H1 (cell line): ENCODE results near the gene WNK2. TPM values are rescaled to one million over a fixed set of nuclear protein-coding genes. Genes with fewer than 3 reads are reported as not detected.

ENCODE experiments used
- CTCF ChIA-PET: fragments of 300-600 bp; sonication (Branson Sonifier 250); formaldehyde crosslinking; loops from one replicate; lab custom pipeline; 2021; ENCODE audit not compliant: partially characterized antibody; lab: Charles Lee
- POLR2A ChIA-PET: fragments of 300-600 bp; sonication (Branson Sonifier 250); formaldehyde crosslinking; loops from one replicate; lab custom pipeline; 2021; ENCODE audit warnings: inconsistent platforms; ENCODE audit not compliant: partially characterized antibody; lab: Charles Lee
- DNase-seq, 2 experiments: peaks; one replicate each; pipeline versions ENCODE4 v3.0.0 to v3.0.0-alpha.2; 2010 to 2022; ENCODE audit warnings: low spot score in 2 of 2, low read depth in 1 of 2, mixed read lengths in 1 of 2
- FAIRE-seq: peaks from 2 replicates; lab custom pipeline; 2011; peaks lifted over from hg19 to GRCh38; lab: Jason Lieb, UNC
- H2AFZ ChIP-seq: 2 replicates; pipeline ENCODE4 v1.8.1; 2012; ENCODE audit warnings: low read length, inconsistent platforms
- H2AK5ac ChIP-seq: 2 replicates; pipeline ENCODE4 v1.6.1; 2013; ENCODE audit warnings: low read depth, low read length
- H2BK120ac ChIP-seq: replicated peaks from 2 replicates; pipeline ENCODE3; 2013; ENCODE audit warnings: low read depth, low read length, inconsistent platforms
- H2BK12ac ChIP-seq: 2 replicates; pipeline ENCODE4 v1.6.1; 2013; ENCODE audit warnings: low read depth, low read length
- H2BK15ac ChIP-seq: 2 replicates; pipeline ENCODE4 v1.6.1; 2013; ENCODE audit warnings: low read length
- H2BK20ac ChIP-seq: 2 replicates; pipeline ENCODE4 v1.6.1; 2013; ENCODE audit warnings: low read length
- H2BK5ac ChIP-seq: 2 replicates; pipeline ENCODE4 v1.6.1; 2013; ENCODE audit warnings: low read depth, low read length
- H3K14ac ChIP-seq: 2 replicates; pipeline ENCODE4 v1.6.1; 2013; ENCODE audit warnings: inconsistent platforms; ENCODE audit not compliant: insufficient read length
- H3K18ac ChIP-seq: 2 replicates; pipeline ENCODE4 v1.6.1; 2013; ENCODE audit warnings: low read length; ENCODE audit errors: extremely low read depth
- H3K23ac ChIP-seq: 2 replicates; pipeline ENCODE4 v1.6.1; 2013; ENCODE audit warnings: inconsistent platforms; ENCODE audit not compliant: insufficient read length
- H3K23me2 ChIP-seq: 2 replicates; pipeline ENCODE4 v1.6.1; 2013; ENCODE audit warnings: low read depth, low read length
- H3K27ac ChIP-seq: 2 replicates; pipeline ENCODE4 v1.6.1; 2011; ENCODE audit warnings: low read depth, low read length, inconsistent platforms
- H3K27me3 ChIP-seq, 4 experiments: replicated peaks in 1 of 4; 1 replicate in 1 of 4; 2 replicates in 3 of 4; pipeline versions ENCODE4 v1.6.1 to v1.8.1; 2011 to 2013; ENCODE audit warnings: low read length in 3 of 4, mild to moderate bottlenecking in 3 of 4, inconsistent platforms in 2 of 4, mixed read lengths in 2 of 4, moderate library complexity in 1 of 4; ENCODE audit not compliant: control insufficient read depth in 3 of 4, insufficient read depth in 3 of 4; ENCODE audit errors: extremely low read depth in 1 of 4
- H3K36me3 ChIP-seq, 4 experiments: 2 replicates each; pipeline versions ENCODE4 v1.6.1 to v1.8.1; 2011 to 2013; ENCODE audit warnings: mild to moderate bottlenecking in 4 of 4, low read length in 3 of 4, moderate library complexity in 2 of 4, control low read depth in 1 of 4, inconsistent platforms in 1 of 4; ENCODE audit not compliant: insufficient read depth in 4 of 4, control insufficient read depth in 2 of 4
- H3K4ac ChIP-seq: replicated peaks from 2 replicates; pipeline ENCODE3; 2013; ENCODE audit warnings: low read length, low read depth, mixed read lengths, inconsistent platforms; ENCODE audit not compliant: insufficient read length
- H3K4me1 ChIP-seq, 4 experiments: replicated peaks in 1 of 4; 1 replicate in 1 of 4; 2 replicates in 3 of 4; pipeline versions ENCODE4 v1.6.1 to v1.8.1; 2011 to 2013; ENCODE audit warnings: low read length in 3 of 4, inconsistent platforms in 2 of 4, mixed read lengths in 1 of 4; ENCODE audit not compliant: insufficient read depth in 4 of 4, control insufficient read depth in 3 of 4
- H3K4me2 ChIP-seq, 2 experiments: 2 replicates each; pipeline versions ENCODE4 v1.6.1 to v1.8.1; 2011 to 2013; ENCODE audit warnings: low read depth in 2 of 2, low read length in 2 of 2, control low read depth in 1 of 2, inconsistent platforms in 1 of 2, mild to moderate bottlenecking in 1 of 2; ENCODE audit not compliant: insufficient read depth in 1 of 2
- H3K4me3 ChIP-seq, 4 experiments: fragments of 200-600, 300-600 bp in 1 of 4; sonication (generic), shearing (Covaris generic), sonication (Bioruptor Twin) in 1 of 4; 2 replicates each; pipeline versions ENCODE4 v1.5.1 to v1.8.1; 2011 to 2016; ENCODE audit warnings: low read length in 4 of 4, low read depth in 3 of 4, control low read depth in 2 of 4, inconsistent platforms in 2 of 4, mild to moderate bottlenecking in 2 of 4, mixed read lengths in 1 of 4, moderate library complexity in 1 of 4; ENCODE audit not compliant: insufficient read depth in 2 of 4; ENCODE audit errors: extremely low read depth in 1 of 4
- H3K56ac ChIP-seq: replicated peaks from 2 replicates; pipeline ENCODE3; 2013; ENCODE audit warnings: low read depth, mild to moderate bottlenecking, mixed read lengths, low read length, inconsistent platforms; ENCODE audit not compliant: insufficient read length
- H3K79me1 ChIP-seq: 2 replicates; pipeline ENCODE4 v1.6.1; 2013; ENCODE audit warnings: low read depth, low read length, control low read depth
- H3K79me2 ChIP-seq, 2 experiments: 2 replicates each; pipeline versions ENCODE4 v1.6.1 to v1.8.1; 2012 to 2013; ENCODE audit warnings: low read length in 2 of 2, mild to moderate bottlenecking in 2 of 2, inconsistent platforms in 1 of 2; ENCODE audit not compliant: insufficient read depth in 2 of 2, control insufficient read depth in 1 of 2
- H3K9ac ChIP-seq, 4 experiments: replicated peaks in 1 of 4; 1 replicate in 1 of 4; 2 replicates in 3 of 4; pipeline versions ENCODE4 v1.6.1 to v1.8.1; 2011 to 2013; ENCODE audit warnings: low read depth in 3 of 4, low read length in 3 of 4, control low read depth in 2 of 4, mild to moderate bottlenecking in 2 of 4, moderate library complexity in 2 of 4, inconsistent platforms in 1 of 4; ENCODE audit errors: extremely low read depth in 1 of 4
- H3K9me3 ChIP-seq, 2 experiments: 2 replicates each; pipeline versions ENCODE4 v1.6.1 to v1.8.1; 2012 to 2013; ENCODE audit warnings: mild to moderate bottlenecking in 2 of 2, moderate library complexity in 2 of 2, control low read depth in 1 of 2, inconsistent platforms in 1 of 2, low read depth in 1 of 2, low read length in 1 of 2, mixed read lengths in 1 of 2; ENCODE audit not compliant: insufficient read depth in 2 of 2
- H4K20me1 ChIP-seq, 2 experiments: replicated peaks in 1 of 2; 2 replicates each; pipeline versions ENCODE3 to v1.8.1; 2011 to 2013; ENCODE audit warnings: inconsistent platforms in 2 of 2, low read length in 2 of 2, mild to moderate bottlenecking in 1 of 2; ENCODE audit not compliant: insufficient read depth in 2 of 2, control insufficient read depth in 1 of 2
- H4K5ac ChIP-seq: 2 replicates; pipeline ENCODE4 v1.6.1; 2013; ENCODE audit warnings: low read length, low read depth, mixed read lengths, inconsistent platforms; ENCODE audit not compliant: insufficient read length
- H4K8ac ChIP-seq: 2 replicates; pipeline ENCODE4 v1.8.0; 2013; ENCODE audit warnings: mild to moderate bottlenecking, moderate library complexity, low read length, inconsistent platforms; ENCODE audit not compliant: insufficient read depth; ENCODE audit errors: extremely low read depth
- H4K91ac ChIP-seq: replicated peaks from 2 replicates; pipeline ENCODE3; 2013; ENCODE audit warnings: low read length, mixed read lengths, inconsistent platforms; ENCODE audit not compliant: insufficient read length
- EP300 ChIP-seq, 2 experiments: IDR thresholded peaks; 1 replicate in 1 of 2; 2 replicates in 1 of 2; pipeline ENCODE4 v1.6.1; 2011 to 2012; ENCODE audit warnings: low read depth in 2 of 2, low read length in 2 of 2, mild to moderate bottlenecking in 2 of 2, borderline replicate concordance in 1 of 2, inconsistent platforms in 1 of 2, moderate library complexity in 1 of 2
- MAFK ChIP-seq: IDR thresholded peaks from 2 replicates; pipeline ENCODE4 v1.6.1; 2012; ENCODE audit warnings: low read depth, mild to moderate bottlenecking, improper control_type of control experiment, low read length
- PHF8 ChIP-seq: fragments of 200-600 bp; sonication (generic); conservative IDR thresholded peaks from 2 replicates; pipeline ENCODE4 v1.7.1; 2012; ENCODE audit warnings: low read depth, mild to moderate bottlenecking, inconsistent platforms, low read length, moderate library complexity
- WGBS, 2 experiments: shearing (Covaris generic) in 1 of 2; methylation state at CpG; one replicate each; pipeline versions ENCODE4 v1.1.6 to v1.1.7; 2013 to 2015; ENCODE audit warnings: low lambda C conversion rate in 2 of 2, mixed read lengths in 2 of 2, inconsistent platforms in 1 of 2, low coverage in 1 of 2, missing lambda C conversion rate in 1 of 2; ENCODE audit not compliant: insufficient replicate concordance in 2 of 2, insufficient coverage in 1 of 2, insufficient read length in 1 of 2; ENCODE audit errors: extremely low coverage in 1 of 2, missing lambda C conversion rate in 1 of 2; 5-methylcytosine and 5-hydroxymethylcytosine counted together
- polyA plus RNA-seq, 7 experiments: library from polyadenylated mRNA; depleted of rRNA in 3 of 7; stranded (reverse) in 5 of 7; unstranded in 2 of 7; fragments of >200 nt in 5 of 7; fragments of 200-250 nt in 2 of 7; gene quantifications; 1 replicate in 5 of 7; 2 replicates in 1 of 7; 4 replicates in 1 of 7; pipeline versions ENCODE4 v1.2.1 to v1.2.3, GENCODE V29; 2011 to 2013; ENCODE audit warnings: missing spikeins in 2 of 7, mixed read lengths in 2 of 7
- total RNA-seq: library from RNA; stranded (reverse); fragmentation: NEBNext Ultra II Directional; extraction: Animal tissue kit (Norgen Biotek cat#: 25700); gene quantifications from 2 replicates; pipeline ENCODE4 v1.2.1, GENCODE V29; 2021

The WNK2 gene
- total and polyA plus RNA-seq, 2 of the 8 experiments (the other 6 are each of a cell fraction or from before 2014, with no cell fraction given): 12.0 to 87.2 TPM

DNA sequence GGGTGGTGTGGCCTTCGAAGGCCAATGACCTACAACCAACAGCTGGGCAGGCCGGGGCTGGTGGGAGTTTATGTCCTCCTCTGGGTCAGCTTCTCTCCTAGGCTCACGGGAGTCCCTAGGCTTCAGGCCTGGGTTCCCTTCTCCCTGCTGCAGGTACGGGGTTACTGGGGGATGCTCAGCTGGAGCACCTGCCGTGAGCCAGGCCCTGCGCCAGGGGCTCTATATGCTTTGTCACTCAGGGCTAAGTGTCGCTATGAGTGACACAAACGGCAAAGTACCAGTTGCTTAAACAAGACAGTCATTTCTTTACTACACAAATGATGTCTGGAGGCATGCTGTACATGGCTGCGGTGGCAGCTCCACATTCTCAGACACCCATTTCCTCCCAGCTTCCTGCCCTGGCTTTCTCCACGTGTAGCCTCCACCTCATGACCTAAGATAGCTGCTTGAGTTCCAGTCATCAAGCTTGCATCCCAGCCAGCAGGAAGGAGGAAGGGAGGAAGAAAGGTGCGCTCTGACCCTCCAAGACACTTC is 27.4 kb upstream of the WNK2 start:
- Histone ChIP-seq H4K8ac (peak overlapping the region; percentile 83), H3K4ac (no peak overlapping the region), H3K14ac (no peak overlapping the region), H2BK120ac (no peak overlapping the region), H3K23me2 (no peaks in the 10 kb centered on the region), H3K27ac (no peak overlapping the region), H3K4me3 (no peak overlapping the region), H4K20me1 (no peaks in the 10 kb centered on the region), H3K18ac (no peak overlapping the region), H3K9me3 (no peaks in the 10 kb centered on the region), H2AK5ac (no peak overlapping the region), H3K56ac (no peak overlapping the region), H2BK20ac (no peak overlapping the region), H4K5ac (no peak overlapping the region), H3K23ac (no peak overlapping the region), H3K79me2 (no peaks in the 10 kb centered on the region), H3K27me3 (no peaks in the 10 kb centered on the region), H3K79me1 (no peaks in the 10 kb centered on the region), H3K4me2 (no peak overlapping the region), H3K4me1 (no peaks in the 10 kb centered on the region), H3K36me3 (no peaks in the 10 kb centered on the region), H2BK15ac (no peak overlapping the region), H4K91ac (no peak overlapping the region), H3K9ac (no peak overlapping the region), H2BK12ac (no peak overlapping the region), H2AFZ (no peak overlapping the region), H2BK5ac (no peak overlapping the region)
- no peak for TF ChIP-seq PHF8
- TF ChIP-seq MAFK: no peak
- no peak for TF ChIP-seq EP300 (IDR thresholded peaks at IDR 0.05; ENCODE audit: borderline replicate concordance in 1 of 2, low read depth in 2 of 2, low read length in 2 of 2)
- FAIRE-seq (no peak), DNase-seq (no peak)
- WGBS, 2 experiments: 89% methylated on average over 11 of the region's 11 CpGs; no CpG with 5 or more reads in 1 of the 2 experiments
- ChIA-PET POLR2A (no interaction called here), CTCF (interaction anchor here (0.6 to 3.8 kb wide), 10 partner anchors 14 to 1778 kb away, joined by 3 to 35 read pairs (median 4); no protein-coding TSS in a partner anchor)
